Tracheal epithelial cell (primary cell): ENCODE measurements around the gene FABP1. TPM values are rescaled to one million over a fixed set of nuclear protein-coding genes. Genes with fewer than 3 reads are reported as not detected.

Source experiments
- total RNA-seq: library from RNA; depleted of rRNA; stranded (reverse); fragments of >200 nt; gene quantifications from 2 replicates; pipeline ENCODE4 v1.2.1, GENCODE V29; 2014

Gene FABP1
- not detected in 2 replicates for total RNA-seq

GRCh38 chr2:88127888-88128653, at the start of gene FABP1:
FABP1 (minus strand) TSS chr2:88128062; CDS start chr2:88128017, 45 bp downstream.

Other genes with a start within 250 kb of the FABP1 start
- not detected in 2 replicates for gene RNU2-63P, start 111.5 kb downstream of the FABP1 start, total RNA-seq
- gene KRCC1, start 72.3 kb downstream of the FABP1 start, total RNA-seq = 14.3 and 15.7 TPM in 2 replicates
- not detected in 2 replicates for gene SMYD1, start 60.2 kb downstream of the FABP1 start, total RNA-seq
- 6.8 and 14.9 TPM in 2 replicates for gene THNSL2, start 42.3 kb upstream of the FABP1 start, total RNA-seq